NCI-H526 treated with DMSO at 0.1 percent for 48 hours (cell line): ENCODE measurements around the gene PALM.
"Not testable (repeated sequence)": the region's sequence is repeated elsewhere in the genome, so short reads cannot be mapped to it uniquely, and the experiment has no call there.

ENCODE experiments used
- DNase-seq: peaks from one replicate; lab custom pipeline; 2025; lab: John Stamatoyannopoulos, UW

PALM gene

DNA sequence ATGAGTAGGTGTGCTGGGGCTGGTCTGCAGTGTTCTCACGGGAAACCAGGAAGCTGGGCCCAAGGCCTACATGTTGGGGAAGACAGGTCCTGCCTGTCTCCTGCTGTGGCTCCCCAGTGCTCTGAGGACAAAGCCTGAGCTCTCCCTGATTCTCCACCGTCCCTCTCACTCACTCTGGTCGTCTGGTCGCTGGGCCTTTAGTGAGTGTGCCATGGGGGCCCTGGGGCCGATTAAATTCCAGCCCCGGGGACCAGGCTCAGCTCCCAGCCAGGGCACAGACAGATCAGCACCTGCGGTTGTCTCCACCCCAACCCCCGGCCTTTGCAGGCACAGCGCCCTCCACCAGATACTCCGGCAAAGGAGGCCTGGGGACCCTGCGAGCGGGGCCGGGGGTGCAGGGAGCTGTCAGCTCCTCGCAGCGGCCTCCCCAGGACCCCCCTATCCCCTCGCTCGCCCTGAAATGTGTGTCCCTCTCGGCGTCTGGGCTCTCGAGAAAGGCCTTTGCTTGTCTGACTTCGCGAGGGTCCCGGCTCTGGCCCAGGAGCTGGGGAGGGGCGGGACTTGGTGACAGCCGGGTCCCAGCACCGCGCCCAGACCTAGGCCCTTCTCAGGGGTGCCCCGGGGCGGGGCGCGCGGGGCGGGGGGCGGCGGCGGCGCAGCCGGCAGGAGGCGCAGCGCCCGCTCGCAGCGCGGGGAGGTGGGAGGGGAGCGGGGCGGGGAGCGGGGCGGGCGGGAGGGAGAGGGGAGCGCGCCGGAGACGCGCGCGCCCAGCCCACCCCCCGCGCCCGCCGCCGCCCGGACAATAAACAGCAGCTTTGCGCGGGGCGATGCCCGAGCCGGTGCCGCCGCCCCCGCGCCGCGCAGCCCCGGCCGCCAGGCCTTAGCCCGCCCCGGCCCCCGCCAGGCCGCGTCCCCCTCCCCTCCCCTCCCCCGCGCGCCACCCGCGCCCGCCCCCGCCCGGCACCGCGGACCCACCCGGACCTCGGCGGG lies at the start of gene PALM:
PALM (plus strand) TSS at position 782 of the 990 bp plus-strand sequence. CDS start 212 bp downstream, outside the sequence.
- no peak for DNase-seq

DNA sequence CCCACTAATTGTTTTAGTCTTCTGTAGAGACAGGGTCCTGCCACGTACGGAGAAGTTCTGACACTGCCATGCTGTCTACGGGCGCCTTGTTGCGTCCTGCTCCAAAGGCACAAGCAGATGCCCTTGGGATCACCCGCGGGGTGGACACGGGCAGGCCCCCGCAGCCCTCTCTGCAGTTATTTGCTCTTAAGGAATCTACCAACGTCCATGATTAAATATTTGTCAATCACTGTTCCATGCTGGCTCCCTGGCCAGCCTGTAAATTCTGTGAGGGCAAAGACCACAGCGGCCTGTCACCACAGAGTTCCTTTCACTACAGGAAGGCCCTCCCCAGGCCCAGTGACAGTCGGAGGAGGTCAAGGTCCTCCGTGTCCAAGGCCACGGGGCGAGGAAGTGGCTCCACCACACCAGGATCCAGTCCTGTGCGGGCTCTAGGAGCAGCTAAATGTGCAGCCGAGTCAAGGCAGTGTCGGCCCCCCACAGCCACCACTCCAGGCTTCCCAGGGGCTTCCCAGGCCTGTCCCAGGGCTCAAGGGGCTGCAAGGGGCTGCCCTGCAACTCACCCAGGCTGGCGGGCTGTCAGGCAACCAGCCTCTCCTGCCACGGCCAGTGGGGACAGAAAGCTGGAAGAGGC lies 47.8 kb upstream of the PALM start:
- DNase-seq = no peak

GRCh38 chr19:661427-662196 lies 47.1 kb upstream of the PALM start:
- DNase-seq = no peak

GRCh38 chr19:662207-662961 lies 46.4 kb upstream of the PALM start:
- no peak for DNase-seq

DNA sequence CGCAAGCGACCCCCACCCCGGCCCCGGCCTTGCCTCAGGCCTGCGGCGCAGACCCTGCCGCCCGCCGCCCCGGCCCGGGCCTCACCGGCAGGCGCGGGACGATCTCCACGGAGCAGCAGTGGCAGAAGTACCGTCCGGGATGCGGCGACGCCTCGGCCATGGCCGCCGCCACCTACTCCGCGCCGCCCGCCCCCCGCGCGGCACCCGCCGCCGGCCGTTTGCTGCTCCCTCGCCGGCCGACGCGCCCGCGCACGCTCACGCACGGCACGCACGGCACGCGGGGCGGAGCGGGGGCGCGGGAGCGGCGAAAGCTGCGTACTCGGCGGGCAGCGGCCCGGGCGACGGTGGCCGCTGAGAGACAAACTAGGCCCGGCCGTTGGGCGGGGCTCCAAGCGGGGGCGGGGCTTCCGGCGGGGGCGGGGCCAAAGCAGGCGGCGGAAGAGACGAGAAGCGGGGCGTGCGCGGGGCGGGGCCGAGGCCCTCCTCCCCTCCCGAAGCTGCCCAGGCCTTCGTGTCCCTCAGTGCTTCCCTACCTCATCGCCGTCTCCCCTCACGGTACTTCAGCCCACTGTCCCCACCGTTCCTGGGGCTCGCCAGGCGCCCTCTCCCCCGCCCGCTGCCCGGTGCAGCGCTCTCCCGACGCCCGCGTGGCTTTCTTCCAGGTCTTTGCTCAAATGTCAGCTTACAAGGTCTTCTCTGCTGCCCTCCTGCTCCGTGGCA lies 45.6 kb upstream of the PALM start, which contains the start of gene RNF126:
RNF126 (minus strand) TSS at position 253 of the 720 bp plus-strand sequence; CDS start at position 160, 93 bp downstream.
- peak; percentile 64 for DNase-seq

- no peak for DNase-seq
Measured at GRCh38 chr19:663682-664117, 45.0 kb upstream of the PALM start.

GRCh38 chr19:664913-665443 lies 43.8 kb upstream of the PALM start:
- peak; percentile 53 for DNase-seq

GRCh38 chr19:666985-667573 lies 41.7 kb upstream of the PALM start:
- not testable (repeated sequence) for DNase-seq

DNA sequence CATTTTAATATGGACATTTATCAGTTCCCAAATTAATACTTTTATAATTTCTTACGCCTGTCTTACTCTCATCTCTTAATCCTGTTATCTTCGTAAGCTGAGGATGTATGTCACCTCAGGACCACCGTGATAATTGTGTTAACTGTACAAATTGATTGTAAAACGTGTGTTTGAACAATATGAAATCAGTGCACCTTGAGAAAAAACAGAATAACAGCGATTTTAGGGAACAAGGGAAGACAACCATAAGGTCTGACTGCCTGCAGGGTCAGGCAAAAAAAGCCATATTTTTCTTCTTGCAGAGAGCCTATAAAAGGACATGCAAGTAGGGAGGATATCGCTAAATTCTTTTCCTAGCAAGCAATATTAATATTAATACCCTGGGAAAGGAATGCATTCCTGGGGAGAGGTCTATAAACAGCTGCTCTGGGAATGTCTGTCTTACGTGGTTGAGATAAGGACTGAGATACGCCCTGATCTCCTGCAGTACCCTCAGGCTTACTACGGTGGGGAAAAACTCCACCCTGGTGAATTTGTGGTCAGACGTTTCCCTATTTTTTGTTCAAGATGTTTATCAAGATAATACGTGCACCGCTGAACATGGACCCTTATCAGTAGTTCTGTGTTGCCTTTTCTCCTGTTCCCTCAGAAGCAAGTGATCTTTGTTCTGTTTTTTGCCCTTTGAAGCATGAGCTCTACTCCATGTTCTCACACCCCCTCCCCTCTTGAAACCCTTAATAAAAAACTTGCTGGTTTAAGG lies 39.9 kb upstream of the PALM start:
- DNase-seq = not testable (repeated sequence)

DNA sequence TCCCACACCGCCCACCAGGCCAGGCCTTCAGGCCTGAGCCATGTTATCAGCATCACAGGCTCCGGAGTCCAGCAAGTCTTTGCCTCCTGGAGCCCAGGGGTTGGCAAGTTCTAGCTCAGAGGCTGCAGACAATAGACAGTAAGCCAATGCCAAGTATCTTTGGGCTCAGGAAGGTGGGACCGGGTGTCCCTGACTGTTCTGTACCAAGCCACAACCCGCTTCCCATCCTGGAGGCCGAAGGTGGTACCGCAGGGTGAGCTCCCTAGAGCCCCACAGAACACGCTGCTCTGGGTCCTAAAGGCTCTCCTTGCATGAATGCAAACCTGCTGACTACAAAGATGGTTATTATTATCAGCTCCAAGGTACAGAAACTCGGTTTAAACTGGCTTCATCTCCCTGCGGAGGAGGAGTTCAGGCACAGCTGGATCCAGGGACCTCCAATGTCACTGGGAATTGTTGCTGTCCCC lies 38.1 kb upstream of the PALM start:
- no peak for DNase-seq

DNA sequence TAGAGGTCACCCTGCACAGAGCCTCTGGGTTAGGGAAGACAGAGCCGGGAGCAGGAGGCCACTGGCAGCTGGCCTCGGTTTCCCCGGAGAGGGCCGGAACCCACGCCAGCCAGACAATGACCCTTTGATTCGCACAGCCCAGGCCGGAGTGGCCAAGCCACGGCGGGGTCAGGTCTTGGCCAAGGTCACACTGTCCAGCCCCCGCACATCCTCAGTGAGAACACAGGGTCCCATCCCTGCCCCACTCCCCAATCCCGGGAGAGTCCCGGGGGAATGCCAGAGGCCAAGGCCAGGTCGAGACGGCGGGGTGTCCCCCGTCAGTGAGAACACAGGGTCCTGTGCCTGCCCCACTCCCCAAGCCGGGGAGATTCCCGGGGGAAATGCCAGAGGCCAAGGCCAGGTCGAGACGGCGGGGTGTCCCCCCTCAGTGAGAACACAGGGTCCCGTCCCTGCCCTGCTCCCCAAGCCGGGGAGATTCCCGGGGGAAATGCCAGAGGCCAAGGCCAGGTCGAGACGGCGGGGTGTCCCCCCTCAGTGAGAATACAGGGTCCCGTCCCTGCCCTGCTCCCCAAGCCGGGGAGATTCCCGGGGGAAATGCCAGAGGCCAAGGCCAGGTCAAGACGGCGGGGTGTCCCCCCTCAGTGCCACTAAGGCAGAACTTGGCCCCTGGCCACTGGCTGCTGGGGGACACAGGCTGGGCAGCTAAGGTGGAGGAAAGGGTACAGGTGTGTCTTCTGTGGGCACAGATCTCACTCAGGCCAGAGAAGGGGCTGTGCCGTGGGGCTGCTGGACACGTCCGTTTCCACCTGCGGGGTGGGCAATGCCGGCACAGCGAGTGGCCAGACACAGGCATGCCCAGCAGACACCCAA lies 34.2 kb upstream of the PALM start:
- no peak for DNase-seq

DNA sequence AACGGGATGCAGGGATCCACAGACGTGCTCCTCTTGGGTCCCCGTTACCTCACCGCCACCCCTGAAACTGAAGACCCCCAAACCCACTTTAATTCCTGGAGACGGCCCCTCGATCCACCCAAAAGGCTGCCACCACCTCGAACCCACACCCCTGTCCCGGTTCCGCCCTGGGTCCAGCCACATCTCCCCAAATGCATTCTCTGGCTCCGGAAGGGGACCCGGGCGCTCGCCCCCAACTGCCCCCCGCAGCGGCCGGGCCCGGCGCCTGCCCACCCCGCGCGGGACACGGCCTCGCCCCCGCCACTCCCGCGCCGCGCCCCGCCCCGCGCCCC lies 32.8 kb upstream of the PALM start:
- no peak for DNase-seq

DNA sequence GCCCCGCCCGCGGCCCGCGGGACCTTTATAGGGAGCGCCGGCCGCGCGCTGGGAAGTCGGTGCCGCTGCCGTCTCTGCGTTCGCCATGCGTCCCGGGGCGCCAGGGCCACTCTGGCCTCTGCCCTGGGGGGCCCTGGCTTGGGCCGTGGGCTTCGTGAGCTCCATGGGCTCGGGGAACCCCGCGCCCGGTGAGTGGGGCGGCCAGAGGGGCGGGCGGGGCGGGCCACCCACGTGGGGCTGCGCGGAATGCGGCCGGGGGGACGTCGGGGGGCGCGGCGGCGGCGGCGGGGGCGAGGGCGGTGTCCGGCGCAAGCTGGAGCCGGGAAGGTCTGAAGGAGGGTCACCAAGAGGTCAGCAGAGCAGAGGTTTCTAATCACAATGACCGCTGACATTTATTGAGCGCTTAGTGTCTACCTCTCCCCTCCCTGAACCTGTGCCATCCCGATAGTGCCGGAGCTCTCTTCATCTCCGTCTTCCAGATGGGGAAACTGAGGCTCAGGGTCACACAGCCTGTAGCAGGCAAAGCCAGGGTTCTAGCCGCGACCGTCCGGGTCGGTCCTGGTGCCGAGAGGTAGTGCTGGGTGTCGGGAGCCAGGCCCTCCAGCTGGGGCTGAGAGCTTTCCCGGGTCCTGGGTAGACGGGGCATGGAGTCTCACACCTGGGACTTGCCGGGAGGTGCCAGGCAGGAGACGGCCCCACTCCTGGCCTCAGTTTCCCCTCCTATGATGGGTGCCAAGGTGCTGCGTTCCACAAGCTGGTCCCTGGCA lies 32.2 kb upstream of the PALM start, which contains the start of gene FSTL3:
FSTL3 (plus strand) TSS at position 54 of the 767 bp plus-strand sequence; CDS start at position 86, 32 bp downstream.
- no peak for DNase-seq

- DNase-seq = no peak
Measured at GRCh38 chr19:677201-677600, 31.5 kb upstream of the PALM start.

- no peak for DNase-seq
Measured at GRCh38 chr19:677601-678436, 30.9 kb upstream of the PALM start.

GRCh38 chr19:678791-679388 lies 29.8 kb upstream of the PALM start:
- DNase-seq = no peak
